K562 (cell line): ENCODE results near the gene TLCD4. TPM values are rescaled to one million over a fixed set of nuclear protein-coding genes. Genes with fewer than 3 reads are reported as not detected.

Source experiments
- ATAC-seq: fragments of 200-7000 bp; cut with Tn5 transposase; 3 replicates; pipeline ENCODE4 v1.9.1; 2020; ENCODE audit warnings: moderate library complexity
- BruUV-seq: library from RNA; stranded (reverse); fragments of 400-500 nt; replicated peaks from 2 replicates; lab custom pipeline; 2021; lab: Mats Ljungman, UMichigan
- CTCF ChIA-PET: fragments of 300-600 bp; formaldehyde crosslinking; extraction: SDS; loops from one replicate; lab custom pipeline; 2021; ENCODE audit warnings: low intra/inter-chr PET ratio; lab: Yijun Ruan, JAX
- POLR2A ChIA-PET: fragments of 300-600, 350-650 bp; sonication (Branson Sonifier 250); formaldehyde crosslinking; extraction: SDS; loops from one replicate; lab custom pipeline; 2021; ENCODE audit warnings: antibody characterized with exemption, inconsistent platforms; lab: Yijun Ruan, JAX
- DNase-seq, 4 experiments: peaks; one replicate each; pipeline versions ENCODE4 v3.0.0 to v3.0.0-alpha.2; 2011 to 2018; ENCODE audit warnings: low spot score in 3 of 4, mixed read lengths in 3 of 4; ENCODE audit errors: extremely low read depth in 1 of 4
- FAIRE-seq: peaks from 2 replicates; lab custom pipeline; 2011; peaks lifted over from hg19 to GRCh38; lab: Jason Lieb, UNC
- H2AFZ ChIP-seq: 2 replicates; pipeline ENCODE4 v1.6.0; 2011; ENCODE audit warnings: low read depth, low read length, control low read depth, inconsistent platforms
- H3K27ac ChIP-seq: fragments of 200-600 bp; 3 replicates; pipeline ENCODE4 v1.8.0; 2011; ENCODE audit warnings: low read depth, mild to moderate bottlenecking, control low read depth, inconsistent platforms, low read length, moderate library complexity, mixed read lengths; ENCODE audit errors: extremely low read depth
- H3K27me3 ChIP-seq, 2 experiments: fragments of 300-600 bp in 1 of 2; 2 replicates in 1 of 2; 3 replicates in 1 of 2; pipeline versions ENCODE4 v1.6.0 to v1.8.0; 2011; ENCODE audit warnings: inconsistent platforms in 2 of 2, low read length in 2 of 2, mild to moderate bottlenecking in 1 of 2, mixed read lengths in 1 of 2, moderate library complexity in 1 of 2; ENCODE audit not compliant: control insufficient read depth in 2 of 2, insufficient read depth in 2 of 2
- H3K36me3 ChIP-seq: fragments of 300-600 bp; 3 replicates; pipeline ENCODE4 v1.8.0; 2011; ENCODE audit warnings: mild to moderate bottlenecking, low read length, inconsistent platforms; ENCODE audit not compliant: control insufficient read depth, insufficient read depth
- H3K4me1 ChIP-seq, 2 experiments: fragments of 200-600 bp in 1 of 2; replicated peaks in 1 of 2; 2 replicates in 1 of 2; 3 replicates in 1 of 2; pipeline versions ENCODE4 v1.5.1 to v1.8.0; 2011; ENCODE audit warnings: inconsistent platforms in 2 of 2, low read length in 2 of 2, mild to moderate bottlenecking in 1 of 2, mixed read lengths in 1 of 2, moderate library complexity in 1 of 2; ENCODE audit not compliant: control insufficient read depth in 2 of 2, insufficient read depth in 2 of 2
- H3K4me2 ChIP-seq: 2 replicates; pipeline ENCODE4 v1.6.1; 2011; ENCODE audit warnings: low read length, control low read depth, inconsistent platforms, mixed read lengths; ENCODE audit not compliant: insufficient read depth
- H3K4me3 ChIP-seq: fragments of 200-600 bp; sonication (generic), shearing (Covaris generic); 2 replicates; pipeline ENCODE4 v1.5.1; 2016; ENCODE audit warnings: control low read depth, inconsistent platforms
- H3K79me2 ChIP-seq: fragments of 200-600 bp; 3 replicates; pipeline ENCODE4 v1.8.0; 2011; ENCODE audit warnings: low read length, inconsistent platforms; ENCODE audit not compliant: control insufficient read depth, insufficient read depth
- H3K9ac ChIP-seq, 2 experiments: 2 replicates each; pipeline versions ENCODE4 v1.6.0 to v1.6.1; 2011; ENCODE audit warnings: low read depth in 2 of 2, low read length in 2 of 2, control low read depth in 1 of 2, inconsistent platforms in 1 of 2, mild to moderate bottlenecking in 1 of 2, mixed read lengths in 1 of 2; ENCODE audit not compliant: insufficient read depth in 1 of 2
- H3K9me1 ChIP-seq: one replicate; pipeline ENCODE4 v1.6.0; 2011; ENCODE audit warnings: inconsistent platforms, mild to moderate bottlenecking, low read length, moderate library complexity; ENCODE audit not compliant: control insufficient read depth, insufficient read depth
- H3K9me3 ChIP-seq: replicated peaks from 2 replicates; pipeline ENCODE4 v1.5.1; 2011; ENCODE audit warnings: low read depth, low read length, inconsistent platforms; ENCODE audit not compliant: control insufficient read depth, insufficient read depth
- H4K20me1 ChIP-seq: replicated peaks from 2 replicates; pipeline ENCODE4 v1.6.1; 2011; ENCODE audit warnings: low read length, inconsistent platforms, mixed read lengths; ENCODE audit not compliant: control insufficient read depth, insufficient read depth
- CREM ChIP-seq: IDR thresholded peaks from 2 replicates; pipeline ENCODE4 v1.6.1; 2014; ENCODE audit warnings: antibody characterized with exemption, low read depth
- CTBP1 ChIP-seq: fragments of 450-650 bp; IDR thresholded peaks from 2 replicates; pipeline ENCODE4 v1.6.1; 2016; ENCODE audit warnings: borderline replicate concordance
- DACH1 ChIP-seq: fragments of 450-650 bp; IDR thresholded peaks from 2 replicates; pipeline ENCODE4 v1.6.1; 2018; ENCODE audit not compliant: partially characterized antibody
- DPF2 ChIP-seq: fragments of 450-650 bp; IDR thresholded peaks from 2 replicates; pipeline ENCODE4 v1.6.1; 2016
- ETV6 ChIP-seq, 3 experiments: fragments of 150-350 bp in 1 of 3; sonication (generic) in 1 of 3; formaldehyde crosslinking in 1 of 3; IDR thresholded peaks; 2 replicates each; pipeline versions ENCODE4 v1.6.1 to v1.8.0; 2014 to 2022; ENCODE audit warnings: borderline replicate concordance in 2 of 3, low read depth in 2 of 3, antibody characterized with exemption in 1 of 3, low read length in 1 of 3, mild to moderate bottlenecking in 1 of 3, missing genetic modification reagents in 1 of 3
- FOSL1 ChIP-seq: fragments of 200-800 bp; sonication (Bioruptor generic); conservative IDR thresholded peaks from 2 replicates; pipeline ENCODE4 v1.6.1; 2016; ENCODE audit warnings: missing genetic modification characterization, missing compliant biosample characterization
- HMGXB4 ChIP-seq: sonication (generic); formaldehyde crosslinking; IDR thresholded peaks from 2 replicates; pipeline ENCODE4 v1.8.1; 2023; ENCODE audit warnings: mild to moderate bottlenecking, missing genetic modification reagents
- HNRNPLL ChIP-seq: fragments of 200-400 bp; formaldehyde crosslinking; IDR thresholded peaks from 2 replicates; pipeline ENCODE4 v1.6.1; 2017; ENCODE audit warnings: low read length, low read depth, mild to moderate bottlenecking; ENCODE audit not compliant: poor library complexity, severe bottlenecking
- PHB ChIP-seq: fragments of 250-450 bp; sonication (Bioruptor Pico); IDR thresholded peaks from 2 replicates; pipeline ENCODE4 v1.5.0; 2021
- ZFP91 ChIP-seq: sonication (generic); formaldehyde crosslinking; IDR thresholded peaks from 2 replicates; pipeline ENCODE4 v1.8.0; 2022; ENCODE audit warnings: mild to moderate bottlenecking, missing genetic modification reagents
- WGBS: fragments of 100-300 bp; shearing (Covaris generic); methylation state at CpG from one replicate; pipeline ENCODE4 v1.1.6; 2016; ENCODE audit warnings: low coverage, mixed read lengths; ENCODE audit not compliant: insufficient coverage; ENCODE audit errors: missing lambda C conversion rate; 5-methylcytosine and 5-hydroxymethylcytosine counted together
- in situ Hi-C: fragments of 300-500 bp; cut with MboI; formaldehyde crosslinking; loops from 4 replicates; pipeline ENCODE4 v1.15.0; 2018; ENCODE audit warnings: inconsistent platforms, mixed read lengths
- intact Hi-C: fragments of 100-400 bp; cut with micrococcal nuclease; formaldehyde crosslinking; loops from 2 replicates; pipeline ENCODE4 v1.14.2; 2022
- polyA plus RNA-seq, 8 experiments: library from polyadenylated mRNA; depleted of rRNA in 4 of 8; stranded (reverse) in 5 of 8; unstranded in 3 of 8; fragments of >200 nt; fragmentation: Nextera tagmentation in 2 of 8; fragmentation: Illumina TruSeq in 1 of 8; extraction: Ambion mirVana in 2 of 8; extraction: Trizol in 1 of 8; gene quantifications; 2 replicates each; pipeline versions ENCODE4 v1.2.1 to v1.2.3, GENCODE V29; 2011 to 2014; ENCODE audit warnings: inconsistent platforms in 1 of 8, missing spikeins in 1 of 8
- total RNA-seq, 7 experiments: library from RNA; depleted of rRNA in 6 of 7; stranded (reverse); fragments of >200 nt in 6 of 7; fragmentation: Illumina TruSeq in 2 of 7; extraction: Trizol in 2 of 7; gene quantifications; 2 replicates each; pipeline versions ENCODE4 v1.2.1 to v1.2.3, GENCODE V29; 2011 to 2021; ENCODE audit warnings: low replicate concordance in 1 of 7

Gene TLCD4
- total and polyA plus RNA-seq, 9 of the 15 experiments (the other 6 are each of a cell fraction or from before 2014, with no cell fraction given) = 3.5 to 19.8 (median 7.6) TPM

DNA sequence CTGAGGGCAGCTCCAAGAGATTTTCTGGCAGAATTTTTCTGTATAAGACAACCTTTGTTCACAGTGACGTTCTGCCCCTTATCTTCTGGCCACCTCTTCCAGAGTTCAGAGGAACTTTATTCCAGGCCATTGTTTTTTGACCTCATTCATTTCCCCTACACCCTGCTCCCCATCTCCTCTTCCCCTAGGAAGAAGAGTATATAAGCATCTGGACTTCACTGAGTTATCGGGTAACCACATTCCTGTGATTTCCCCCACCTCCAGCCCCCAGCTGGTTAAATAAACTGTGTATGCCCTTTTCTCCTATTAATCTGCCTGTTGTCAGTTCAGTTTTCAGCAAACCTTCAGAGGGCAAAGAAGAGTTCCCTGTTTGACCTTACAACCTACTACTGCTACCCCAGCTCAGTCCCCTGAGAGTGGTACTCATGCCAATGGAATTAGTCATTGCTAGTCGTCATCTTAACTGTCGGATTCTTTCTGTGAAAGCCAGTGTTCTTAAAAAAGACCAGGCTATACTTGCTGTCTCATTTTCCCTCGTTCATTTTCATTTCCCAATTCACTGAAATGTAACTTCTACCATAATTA, 30.1 kb upstream of the TLCD4 start:
- intact Hi-C loops = loop anchor here (10.0 kb wide), 1 partner anchor 88 kb away; no protein-coding TSS in a partner anchor
- BruUV-seq = no TSS peak
- Histone ChIP-seq H3K27me3 (no peaks in the 10 kb centered on the region), H3K79me2 (no peaks in the 10 kb centered on the region), H4K20me1 (no peaks in the 10 kb centered on the region), H3K9me1 (no peaks in the 10 kb centered on the region), H3K9me3 (peaks cover 14% of the 10 kb centered on the region), H3K27ac (peak overlapping the region; percentile 95), H3K36me3 (no peaks in the 10 kb centered on the region), H3K4me1 (peaks cover 11 to 43% of the 10 kb centered on the region in 2 experiments; a peak in 4 of 5 replicates), H2AFZ (peak overlapping the region; percentile 81), H3K9ac (peak overlapping the region in 1 of 2 experiments; percentile 52; a peak in 2 of 4 replicates), H3K4me2 (peak overlapping the region; percentile 46), H3K4me3 (no peak overlapping the region)
- 5% methylated on average over 5 of the region's 5 CpGs for WGBS
- in situ Hi-C loops = no loop called here
- CTCF ChIA-PET = no interaction called here
- POLR2A ChIA-PET = no interaction called here
- peak; percentile 56 for FAIRE-seq
- peak; percentile 13 for ATAC-seq
- DNase-seq = peak; percentile 21 to 69 (median 38)
- TF ChIP-seq PHB (no peak), ETV6 (IDR thresholded peaks at IDR 0.05; ENCODE audit: borderline replicate concordance in 1 of 2, low read depth in 2 of 2, low read length in 1 of 2) (no peak), ETV6 (CRISPR knock-in tag; IDR thresholded peaks at IDR 0.05; ENCODE audit: borderline replicate concordance) (no peak), HNRNPLL (no peak), HMGXB4 (no peak), DPF2 (peak; percentile 54; the same call in 1 of the 2 replicates), FOSL1 (tag) (peak; percentile 25; the same call in 1 of the 2 replicates), CREM (peak; percentile 7; the same call in 1 of the 2 replicates), ZFP91 (CRISPR knock-in tag) (no peak), CTBP1 (peak; percentile 16; the same call in 1 of the 2 replicates), DACH1 (no peak)
